HepG2 (cell line): ENCODE data around the gene PMVK. TPM values are rescaled to one million over a fixed set of nuclear protein-coding genes. Genes with fewer than 3 reads are reported as not detected.

ENCODE experiments used
- ATAC-seq: fragments of 200-7000 bp; cut with Tn5 transposase; 3 replicates; pipeline ENCODE4 v1.9.1; 2020; ENCODE audit warnings: mild to moderate bottlenecking, moderate library complexity
- BruUV-seq: library from RNA; stranded (reverse); fragments of 400-500 nt; replicated peaks from 2 replicates; lab custom pipeline; 2021; lab: Mats Ljungman, UMichigan
- CTCF ChIA-PET: fragments of 300-600 bp; formaldehyde crosslinking; extraction: SDS; loops from one replicate; lab custom pipeline; 2021; ENCODE audit warnings: low total read pairs, inconsistent platforms, low intra/inter-chr PET ratio; lab: Yijun Ruan, JAX
- POLR2A ChIA-PET: fragments of 350-600 bp; sonication (Branson Sonifier 250); formaldehyde crosslinking; loops from one replicate; lab custom pipeline; 2020; ENCODE audit warnings: antibody characterized with exemption, inconsistent platforms; lab: Yijun Ruan, JAX
- DNase-seq: peaks from one replicate; pipeline ENCODE4 v3.0.0-alpha.2; 2015; ENCODE audit warnings: low spot score
- FAIRE-seq: peaks from 3 replicates; lab custom pipeline; 2011; peaks lifted over from hg19 to GRCh38; lab: Jason Lieb, UNC
- H2AFZ ChIP-seq: one replicate; pipeline ENCODE4 v1.6.1; 2011; ENCODE audit warnings: low read length, inconsistent platforms
- H3K27ac ChIP-seq: fragments of 300-600 bp; 3 replicates; pipeline ENCODE4 v1.8.0; 2011; ENCODE audit warnings: mixed run types, mild to moderate bottlenecking, mixed read lengths, low read length, inconsistent platforms; ENCODE audit not compliant: insufficient read depth; ENCODE audit errors: extremely low read length
- H3K27me3 ChIP-seq, 2 experiments: fragments of 200-600 bp in 1 of 2; 2 replicates in 1 of 2; 3 replicates in 1 of 2; pipeline versions ENCODE4 v1.6.0 to v1.8.0; 2011; ENCODE audit warnings: low read length in 2 of 2, mild to moderate bottlenecking in 2 of 2, moderate library complexity in 2 of 2, inconsistent platforms in 1 of 2; ENCODE audit not compliant: insufficient read depth in 2 of 2, control insufficient read depth in 1 of 2
- H3K36me3 ChIP-seq, 2 experiments: fragments of 200-600 bp in 1 of 2; replicated peaks in 1 of 2; 2 replicates in 1 of 2; 3 replicates in 1 of 2; pipeline versions ENCODE4 v1.5.1 to v1.8.0; 2011; ENCODE audit warnings: low read length in 2 of 2, inconsistent platforms in 1 of 2; ENCODE audit not compliant: insufficient read depth in 2 of 2, control insufficient read depth in 1 of 2
- H3K4me1 ChIP-seq: 2 replicates; pipeline ENCODE4 v1.5.1; 2012; ENCODE audit warnings: low read length, inconsistent platforms; ENCODE audit not compliant: insufficient read depth
- H3K4me2 ChIP-seq: 2 replicates; pipeline ENCODE4 v1.6.0; 2011; ENCODE audit warnings: low read depth, low read length, inconsistent platforms
- H3K4me3 ChIP-seq, 3 experiments: fragments of 200-600 bp in 1 of 3; sonication (generic), shearing (Covaris generic) in 1 of 3; replicated peaks in 1 of 3; 2 replicates each; pipeline ENCODE4 v1.5.1; 2011 to 2016; ENCODE audit warnings: low read length in 3 of 3, inconsistent platforms in 2 of 3, low read depth in 2 of 3, mild to moderate bottlenecking in 2 of 3, control low read depth in 1 of 3, mixed read lengths in 1 of 3; ENCODE audit not compliant: insufficient read depth in 1 of 3
- H3K79me2 ChIP-seq: one replicate; pipeline ENCODE4 v1.6.1; 2011; ENCODE audit warnings: low read length, inconsistent platforms; ENCODE audit not compliant: insufficient read depth
- H3K9ac ChIP-seq: 2 replicates; pipeline ENCODE4 v1.6.0; 2011; ENCODE audit warnings: mild to moderate bottlenecking, low read depth, low read length, inconsistent platforms; ENCODE audit not compliant: insufficient read depth
- H3K9me3 ChIP-seq: 2 replicates; pipeline ENCODE4 v1.5.1; 2012; ENCODE audit warnings: mild to moderate bottlenecking, low read length
- H4K20me1 ChIP-seq: 2 replicates; pipeline ENCODE4 v1.6.0; 2011; ENCODE audit warnings: inconsistent platforms, mild to moderate bottlenecking, low read length, moderate library complexity; ENCODE audit not compliant: insufficient read depth
- KLF13 ChIP-seq: sonication (generic); formaldehyde crosslinking; IDR thresholded peaks from 2 replicates; pipeline ENCODE4 v1.4.0; 2020; ENCODE audit warnings: mild to moderate bottlenecking, missing genetic modification reagents
- POLR2A ChIP-seq, 2 experiments: IDR thresholded peaks; 2 replicates each; pipeline ENCODE4 v1.6.1; 2011; ENCODE audit warnings: low read depth in 2 of 2, low read length in 2 of 2, mild to moderate bottlenecking in 1 of 2, moderate library complexity in 1 of 2; ENCODE audit not compliant: insufficient read depth in 1 of 2
- TBX3 ChIP-seq: fragments of 450-650 bp; IDR thresholded peaks from 2 replicates; pipeline ENCODE4 v1.6.1; 2017; ENCODE audit warnings: antibody characterized with exemption, mild to moderate bottlenecking, inconsistent platforms, borderline replicate concordance
- ZNF205 ChIP-seq: IDR thresholded peaks from 2 replicates; pipeline ENCODE4 v1.6.1; 2018; ENCODE audit warnings: missing biosample characterization, missing genetic modification reagents
- WGBS: methylation state at CpG from one replicate; pipeline ENCODE4 v1.1.6; 2017; ENCODE audit warnings: low lambda C conversion rate; 5-methylcytosine and 5-hydroxymethylcytosine counted together
- in situ Hi-C: cut with HindIII; loops from 2 replicates; pipeline ENCODE4 v1.10.0; 2017; ENCODE audit warnings: low pct_unique_long_range_greater_than_20kb; ENCODE audit not compliant: extremely low pct_ligation_motif_present
- intact Hi-C: fragments of 100-400 bp; cut with micrococcal nuclease; formaldehyde crosslinking; loops from one replicate; pipeline ENCODE4 v1.10.0; 2022; ENCODE audit not compliant: unreplicated experiment
- polyA plus RNA-seq, 8 experiments: library from polyadenylated mRNA; depleted of rRNA in 3 of 8; stranded (reverse) in 7 of 8; unstranded in 1 of 8; fragments of >200 nt; fragmentation: Illumina TruSeq in 4 of 8; extraction: Trizol in 4 of 8; gene quantifications; 2 replicates each; pipeline versions ENCODE4 v1.2.1 to v1.2.3, GENCODE V29; 2011 to 2016; ENCODE audit warnings: low read depth in 4 of 8, missing spikeins in 1 of 8, mixed read lengths in 1 of 8; ENCODE audit not compliant: insufficient read depth in 1 of 8
- total RNA-seq, 5 experiments: library from RNA; depleted of rRNA; stranded (reverse); fragments of >200 nt; fragmentation: Illumina TruSeq; extraction: Trizol; gene quantifications; 2 replicates each; pipeline ENCODE4 v1.2.3, GENCODE V29; 2016; ENCODE audit warnings: low read depth in 1 of 5

PMVK gene
- total and polyA plus RNA-seq, 2 of the 13 experiments (the other 11 are each of a cell fraction or from before 2014, with no cell fraction given) = 3.9 to 12.6 TPM

- in situ Hi-C loops = loop anchor here (5.0 kb wide), 1 partner anchor 34 kb away; no protein-coding TSS in a partner anchor
- no peak for FAIRE-seq
Observed at GRCh38 chr1:154963643-154964042, 27.1 kb upstream of the PMVK start.

DNA sequence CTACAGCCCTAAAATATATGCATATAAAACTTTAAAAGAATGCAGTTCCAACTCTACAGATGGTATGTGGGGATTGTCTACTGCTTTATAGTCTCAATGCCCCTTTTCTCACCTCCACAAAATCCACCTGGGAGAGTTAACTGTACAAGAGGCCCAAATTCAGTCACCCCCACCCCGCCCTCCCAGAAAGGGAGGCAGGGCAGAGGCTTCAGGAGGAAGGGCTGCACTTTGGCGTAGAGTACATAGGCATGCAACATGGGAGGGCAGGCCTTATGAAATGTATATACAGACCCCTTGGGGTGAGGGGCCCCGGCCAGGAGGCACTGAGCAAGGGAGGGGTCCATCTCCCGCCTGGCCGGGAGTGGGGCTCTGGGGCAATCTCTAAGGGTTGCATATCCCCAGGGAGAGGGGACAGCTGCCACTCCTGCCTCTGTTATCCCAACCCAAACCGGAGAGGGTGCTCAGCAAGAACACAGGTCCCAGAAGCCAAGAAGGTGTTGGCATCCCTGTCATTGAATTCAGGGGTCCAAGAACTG lies 26.3 kb upstream of the PMVK start:
- intact Hi-C loops (no loop called here), in situ Hi-C loops (loop anchor here (5.0 kb wide), 1 partner anchor 34 kb away; no protein-coding TSS in a partner anchor)
- Histone ChIP-seq H3K4me3 (peak overlapping the region; percentile 72 to 87 (median 80); a peak in 5 of 6 replicates), H2AFZ (no peak overlapping the region), H3K79me2 (peaks cover 20% of the 10 kb centered on the region), H3K4me2 (peak overlapping the region; percentile 92), H3K36me3 (peaks cover 24 to 59% of the 10 kb centered on the region in 2 experiments), H3K9me3 (no peaks in the 10 kb centered on the region), H3K4me1 (peaks cover 48% of the 10 kb centered on the region), H3K9ac (peak overlapping the region; percentile 97), H3K27me3 (no peaks in the 10 kb centered on the region; a peak in 1 of 5 replicates), H4K20me1 (no peaks in the 10 kb centered on the region), H3K27ac (peak overlapping the region; percentile 96)
- ATAC-seq (no peak), FAIRE-seq (no peak), DNase-seq (no peak)
- WGBS = 83% methylated on average over 4 of the region's 6 CpGs
- no TSS peak for BruUV-seq
- ChIA-PET POLR2A (interaction anchor here (8.3 kb wide), 1 partner anchor 10 kb away, joined by 148 read pairs; the partner anchor contains the start of genes CKS1B and SHC1), CTCF (interaction anchor here (1.2 to 3.7 kb wide), 3 partner anchors 10 to 55 kb away, joined by 3 to 24 read pairs (median 4); no protein-coding TSS in a partner anchor)
- TF ChIP-seq KLF13 (CRISPR knock-in tag) (no peak), TBX3 (no peak)

More at GRCh38 chr1:154963643-154964042, 27.1 kb upstream of the PMVK start:
- DNase-seq (no peak), ATAC-seq (no peak)
- WGBS = 94% methylated on average over 8 of the region's 8 CpGs
- Histone ChIP-seq H3K79me2 (peaks cover 28% of the 10 kb centered on the region), H3K4me2 (no peak overlapping the region), H3K27ac (peak overlapping the region; percentile 44), H3K9ac (no peak overlapping the region), H3K36me3 (peaks cover 26 to 64% of the 10 kb centered on the region in 2 experiments), H2AFZ (no peak overlapping the region), H3K9me3 (no peaks in the 10 kb centered on the region), H4K20me1 (no peaks in the 10 kb centered on the region), H3K4me1 (peaks cover 53% of the 10 kb centered on the region), H3K27me3 (no peaks in the 10 kb centered on the region; a peak in 1 of 5 replicates), H3K4me3 (no peak overlapping the region)
- TF ChIP-seq POLR2A (IDR thresholded peaks at IDR 0.05; ENCODE audit: insufficient read depth in 1 of 2, low read depth in 2 of 2, low read length in 2 of 2) (peak in 1 of 2 experiments; percentile 9; a peak in 1 of 4 replicates), ZNF205 (CRISPR knock-in tag) (no peak)
- ChIA-PET CTCF (interaction anchor here (3.7 kb wide), 1 partner anchor 54 kb away, joined by 24 read pairs; no protein-coding TSS in a partner anchor), POLR2A (interaction anchor here (2.0 to 8.3 kb wide), 2 partner anchors 10 to 20 kb away, joined by 5 to 148 read pairs; partner anchors contain the start of genes CKS1B and SHC1)
- BruUV-seq = no TSS peak
- intact Hi-C loops = no loop called here
